GM18517 (cell line): ENCODE data around the gene GPRC5D.

Source experiments
- ATAC-seq: cut with Tn5 transposase; IDR thresholded peaks from one replicate; pipeline ENCODE4 v1.9.1; 2021; ENCODE audit warnings: mild to moderate bottlenecking, moderate library complexity; ENCODE audit not compliant: unreplicated experiment

Gene GPRC5D

DNA sequence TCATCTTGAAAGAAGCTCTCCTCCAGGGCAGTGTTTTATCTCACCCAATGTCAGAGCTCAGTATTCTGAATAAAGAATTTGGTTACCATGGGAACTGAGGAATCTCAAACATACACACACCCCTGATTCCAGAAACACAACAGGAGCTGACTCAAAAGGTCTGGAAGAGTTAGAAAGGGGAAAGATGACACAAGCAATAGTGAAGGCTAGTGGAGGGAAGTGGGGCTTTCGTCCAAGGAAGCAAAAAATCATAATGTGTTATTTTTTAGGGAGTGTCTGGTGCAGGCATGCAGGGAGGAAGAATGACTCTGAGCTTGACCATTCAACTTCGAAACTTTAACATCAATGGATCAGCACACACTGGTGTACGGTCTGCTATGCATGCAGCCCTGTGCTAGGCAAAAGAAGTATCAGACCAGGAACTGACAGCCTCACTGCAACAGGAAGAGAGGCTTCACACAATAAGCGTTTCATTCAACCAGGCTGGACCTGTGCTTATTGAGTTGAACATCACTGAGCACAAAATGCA is 27.8 kb upstream of the GPRC5D start:
- ATAC-seq, result no peak

DNA sequence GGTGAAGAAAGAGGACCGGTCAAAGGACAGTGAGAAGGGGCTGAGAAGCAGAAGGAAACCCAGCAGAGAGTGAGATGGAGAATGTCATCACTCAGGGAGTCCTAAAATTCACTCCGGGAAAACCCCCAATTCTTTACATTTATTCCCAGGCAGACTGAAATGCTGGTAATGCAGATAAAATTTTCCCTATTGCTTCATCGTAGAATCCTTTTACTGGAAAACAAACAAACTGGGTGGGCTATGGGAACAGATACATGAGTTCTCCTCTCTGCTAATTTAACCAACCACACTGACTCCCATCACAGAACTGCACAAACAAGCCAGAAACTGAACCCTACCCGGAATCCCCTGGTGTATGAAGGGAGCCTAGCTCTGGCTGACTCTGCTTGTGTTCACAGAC is 27.2 kb upstream of the GPRC5D start:
- no peak for ATAC-seq

DNA sequence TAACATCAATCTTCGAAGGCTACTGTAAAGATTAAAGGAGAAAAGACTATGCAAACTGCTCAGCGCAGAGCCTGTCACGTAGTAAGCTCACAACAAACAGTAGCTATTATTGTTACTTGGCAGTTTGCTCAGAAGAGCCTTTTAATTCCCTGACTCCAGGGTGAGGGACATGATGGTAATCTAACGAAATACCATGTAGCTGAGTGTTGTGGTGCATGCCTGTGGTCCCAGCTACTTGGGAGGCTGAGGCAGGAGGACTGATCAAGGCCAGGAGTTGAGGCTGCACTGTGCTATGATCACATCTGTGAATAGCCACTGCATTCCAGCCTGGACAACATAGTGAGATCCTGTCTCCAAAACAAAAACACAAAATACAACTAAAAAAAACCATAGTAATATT is 25.3 kb upstream of the GPRC5D start:
- ATAC-seq, result no peak

DNA sequence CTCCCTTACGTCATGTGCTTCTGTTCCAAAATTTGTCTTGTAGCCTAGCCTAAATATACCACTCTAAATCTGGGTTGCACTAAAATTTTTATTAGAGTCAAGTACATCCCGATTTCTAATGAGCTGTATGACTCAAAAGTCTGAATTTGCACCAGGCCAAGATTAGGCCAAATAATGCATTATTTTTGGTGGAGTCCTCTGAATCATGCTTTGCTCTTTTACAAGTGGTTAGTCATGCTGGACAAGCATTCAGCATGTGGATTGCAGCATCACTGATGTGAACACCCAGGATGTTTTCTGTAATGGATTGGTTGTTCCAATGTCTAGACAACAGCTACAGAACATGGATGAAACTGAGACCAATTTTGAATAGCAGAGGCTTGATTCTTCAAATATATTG is 24.4 kb upstream of the GPRC5D start:
- ATAC-seq, result no peak

DNA sequence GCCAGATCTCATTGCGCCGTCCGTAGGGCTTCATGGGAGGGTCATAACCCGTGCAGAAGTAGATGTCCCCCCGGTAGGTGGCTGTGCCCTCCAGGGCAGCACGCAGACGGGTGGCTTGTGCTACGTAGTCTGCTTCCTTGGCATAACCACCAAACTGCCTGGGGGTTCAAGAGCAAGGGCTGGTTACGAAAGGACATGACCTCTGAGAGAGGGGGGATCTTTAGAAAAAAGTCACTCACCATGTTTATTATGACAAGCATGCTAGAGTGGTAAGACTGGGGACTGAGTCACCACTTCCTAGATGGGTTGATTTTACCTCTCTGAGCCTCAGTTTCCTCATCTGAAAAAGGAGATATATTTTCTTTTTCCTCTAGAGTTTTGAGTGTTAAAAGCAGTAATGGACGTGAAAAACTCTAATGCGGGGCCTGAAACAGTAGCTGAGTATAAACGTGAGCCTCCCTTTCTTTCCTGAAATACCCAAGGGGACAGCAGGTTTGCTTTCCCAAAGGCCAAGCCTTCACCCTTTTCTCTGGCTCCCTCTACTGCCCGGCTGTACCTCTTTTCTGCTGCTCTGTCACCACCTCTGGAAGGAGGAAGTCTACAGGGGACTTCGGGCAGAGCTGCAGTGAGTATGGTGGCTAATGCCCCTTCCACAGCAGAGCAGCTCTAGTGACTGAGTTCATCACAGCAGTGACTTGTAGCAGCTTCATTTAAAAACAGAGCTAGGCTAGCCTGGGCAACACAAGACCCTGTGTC is 23.5 kb upstream of the GPRC5D start:
- no peak for ATAC-seq

DNA sequence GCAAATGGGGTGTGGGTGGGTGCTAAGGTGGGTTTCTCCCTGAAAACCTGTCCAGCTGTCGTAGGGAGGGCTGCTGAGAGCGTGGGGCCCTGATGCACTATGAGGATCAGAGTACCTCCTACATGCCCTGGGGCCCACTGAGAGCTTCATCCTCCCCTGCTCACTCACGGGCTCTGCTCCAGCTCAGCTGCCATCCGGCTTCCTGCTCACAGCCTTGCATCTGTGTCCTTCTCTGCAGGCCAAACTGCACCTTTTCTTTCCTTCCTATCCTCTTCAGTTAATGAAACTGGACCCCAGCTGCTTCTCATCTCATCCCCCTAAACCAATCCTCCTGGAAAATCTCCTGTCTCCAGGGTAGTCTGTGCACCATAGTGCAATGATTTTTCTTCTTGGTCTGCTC is 22.2 kb upstream of the GPRC5D start:
- no peak for ATAC-seq

DNA sequence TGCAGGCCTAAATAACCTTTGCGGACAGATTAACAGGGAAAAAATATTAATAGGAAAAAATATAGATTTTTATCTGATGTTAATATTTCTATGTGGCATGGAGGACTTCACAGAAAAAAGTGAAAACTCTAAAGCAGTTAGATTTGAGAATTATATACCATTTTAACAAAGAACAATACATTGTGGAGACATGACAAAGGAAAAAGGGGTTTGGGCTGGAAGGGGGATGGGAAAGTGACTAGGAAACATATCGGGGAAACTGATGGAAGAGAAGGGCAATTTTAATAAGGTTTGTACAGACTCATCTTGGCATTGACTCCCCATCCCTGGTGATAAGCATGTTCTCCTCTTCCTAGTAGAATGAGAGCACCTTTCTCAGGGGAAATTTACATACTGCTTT is 21.0 kb upstream of the GPRC5D start:
- no peak for ATAC-seq

DNA sequence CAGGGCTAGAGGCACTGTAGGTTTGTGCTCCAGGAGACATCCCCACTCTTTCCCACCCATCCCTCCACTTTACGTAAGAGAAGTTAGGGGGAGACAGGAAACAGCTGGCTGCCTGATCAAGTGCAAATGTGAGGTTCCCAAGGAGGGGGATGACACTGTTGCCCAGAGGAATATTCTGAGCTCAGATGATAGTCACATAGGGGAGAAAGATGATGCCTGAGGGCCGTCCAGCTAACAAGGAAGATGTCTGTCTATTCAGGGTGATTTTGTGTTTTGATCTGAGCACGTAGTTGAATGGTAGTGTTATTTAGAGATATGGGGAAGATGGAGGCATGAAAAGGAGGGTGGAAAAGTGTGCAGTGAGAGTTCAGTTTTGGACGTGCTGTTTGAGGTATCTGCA is 13.9 kb upstream of the GPRC5D start:
- ATAC-seq, result no peak

DNA sequence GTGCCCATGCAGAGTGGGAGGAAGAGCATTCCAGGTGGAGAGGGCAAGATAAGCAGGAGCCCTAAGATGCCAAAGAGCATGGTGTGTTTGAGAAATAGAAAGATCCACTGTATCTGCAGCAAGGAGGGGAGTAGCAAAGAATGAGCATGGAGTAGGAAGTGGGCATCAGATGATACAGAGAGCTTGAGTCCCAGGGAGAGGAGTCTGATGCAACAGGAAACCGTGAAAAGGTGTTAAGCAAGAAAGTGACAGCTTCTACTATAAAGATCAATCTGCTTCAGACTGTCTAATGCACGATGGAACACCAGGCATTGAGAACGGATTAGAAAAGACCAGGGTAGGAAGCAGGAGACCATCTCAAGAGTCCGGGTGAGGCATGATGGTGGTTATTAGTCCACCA is 12.3 kb upstream of the GPRC5D start:
- no peak for ATAC-seq

DNA sequence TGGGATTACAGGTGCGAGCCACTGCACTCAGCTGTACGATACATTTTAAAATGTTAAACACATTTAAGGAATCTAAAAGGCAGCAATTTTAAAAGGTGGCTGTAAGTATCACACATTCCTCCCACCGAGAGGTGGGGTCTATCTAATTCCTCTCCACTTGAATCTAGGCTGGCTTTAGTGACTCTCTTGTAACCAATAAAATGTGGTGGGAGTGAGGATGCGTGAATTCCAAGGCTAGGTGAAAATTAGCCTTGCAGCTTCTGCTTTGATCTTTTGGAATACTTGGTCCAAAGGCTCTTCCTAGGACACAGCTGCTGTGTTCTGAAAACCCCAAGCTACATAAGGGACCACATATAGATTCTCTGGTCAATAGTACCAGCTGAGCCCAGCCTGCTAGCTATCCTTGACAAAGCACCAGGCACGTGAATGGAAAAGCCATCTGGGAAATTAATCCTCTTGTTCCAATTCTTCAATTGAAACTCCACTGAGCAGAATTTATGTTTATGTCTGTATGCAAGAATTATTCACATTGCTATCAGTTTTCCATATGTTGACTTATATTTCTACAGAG is 8.8 kb upstream of the GPRC5D start:
- no peak for ATAC-seq

DNA sequence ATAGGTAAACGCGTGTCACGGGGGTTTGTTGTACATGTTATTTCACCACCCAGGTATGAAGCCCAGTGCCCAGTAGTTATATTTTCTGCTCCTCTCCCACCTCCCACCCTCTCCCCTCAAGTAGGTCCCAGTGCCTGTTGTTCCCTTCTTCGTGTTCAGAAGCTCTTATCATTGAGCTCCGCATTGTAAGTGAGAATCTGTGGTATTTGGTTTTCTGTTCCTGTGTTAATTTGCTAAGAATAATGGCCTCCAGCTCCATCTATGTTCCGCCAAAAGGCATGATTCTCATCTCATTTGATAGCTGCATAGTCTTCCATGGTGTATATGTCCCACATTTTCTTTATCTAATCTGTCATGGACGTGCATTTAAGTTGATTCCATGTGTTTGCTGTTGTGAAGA is 6.9 kb upstream of the GPRC5D start:
- no peak for ATAC-seq

DNA sequence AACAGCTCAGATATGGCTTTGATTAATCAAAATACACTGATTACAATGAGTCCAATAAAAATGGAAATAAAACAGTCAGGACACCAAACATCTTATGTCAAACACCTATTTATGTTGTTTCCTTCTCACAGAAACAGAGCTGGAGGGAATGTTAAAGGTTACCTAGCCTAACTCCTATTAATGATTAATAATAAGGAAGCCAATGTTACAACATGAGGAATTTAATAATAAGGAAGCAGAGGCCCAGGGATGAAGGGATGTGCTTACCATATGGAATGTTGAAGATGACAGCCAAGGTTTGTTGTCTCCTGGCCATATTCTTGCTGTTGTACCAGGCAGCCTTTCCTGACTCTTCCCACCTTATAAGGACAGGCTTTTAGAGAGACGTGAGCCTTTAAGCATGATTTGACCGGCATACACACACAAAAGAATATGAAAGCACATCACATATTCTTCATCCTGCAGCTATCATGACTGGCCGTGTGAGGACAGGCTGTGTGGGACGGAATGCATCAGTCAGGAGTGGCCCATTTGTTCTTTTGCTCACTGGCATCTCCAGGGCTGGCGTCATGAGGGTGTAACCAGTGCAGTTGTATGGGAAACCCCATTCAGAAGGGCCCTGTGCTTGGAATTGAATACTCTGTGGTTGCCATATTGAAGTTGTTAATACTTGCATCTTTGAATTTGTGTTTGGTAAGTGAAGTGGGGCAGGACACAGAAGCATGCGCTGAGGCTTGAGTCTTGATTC is 3.1 kb upstream of the GPRC5D start:
- no peak for ATAC-seq

DNA sequence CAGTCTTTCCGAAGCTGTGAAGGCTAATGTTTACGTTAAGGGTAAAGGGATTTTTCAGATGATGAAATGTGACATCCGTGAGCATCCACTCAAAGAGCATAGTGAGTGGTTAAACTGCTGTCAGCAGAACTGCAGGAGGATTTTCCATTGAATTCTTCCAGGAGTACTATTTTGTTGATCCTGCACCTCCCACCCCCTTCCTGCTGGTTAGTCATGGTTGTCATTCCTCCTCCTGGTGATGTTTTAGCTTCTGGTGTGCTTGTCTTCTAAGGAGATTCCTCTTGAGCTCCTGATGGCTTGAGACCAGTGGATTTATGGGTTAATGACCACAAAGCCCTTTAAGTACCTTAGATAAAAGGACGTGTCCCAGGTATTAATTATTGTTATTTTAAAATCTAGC is 2.4 kb upstream of the GPRC5D start:
- ATAC-seq, result no peak

DNA sequence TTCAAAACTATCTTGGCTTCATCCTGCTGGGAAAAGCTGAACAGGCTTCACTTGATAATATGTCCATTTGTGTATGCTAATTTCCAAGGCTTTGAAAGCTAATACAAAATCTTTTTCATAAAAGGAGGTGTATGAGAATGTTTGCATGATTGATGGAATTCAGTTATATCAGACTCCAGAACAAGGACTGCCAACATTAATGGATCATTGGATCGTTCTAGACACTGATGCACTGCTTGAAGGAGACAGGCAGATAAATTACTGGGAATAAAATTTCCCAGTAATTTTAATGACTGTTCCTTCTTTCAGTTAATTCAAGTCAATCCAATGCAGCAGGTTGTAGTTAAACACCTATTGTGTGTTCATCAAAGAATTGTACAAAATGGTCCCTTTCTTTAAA is 466 bp downstream of the GPRC5D start:
- ATAC-seq, result no peak

DNA sequence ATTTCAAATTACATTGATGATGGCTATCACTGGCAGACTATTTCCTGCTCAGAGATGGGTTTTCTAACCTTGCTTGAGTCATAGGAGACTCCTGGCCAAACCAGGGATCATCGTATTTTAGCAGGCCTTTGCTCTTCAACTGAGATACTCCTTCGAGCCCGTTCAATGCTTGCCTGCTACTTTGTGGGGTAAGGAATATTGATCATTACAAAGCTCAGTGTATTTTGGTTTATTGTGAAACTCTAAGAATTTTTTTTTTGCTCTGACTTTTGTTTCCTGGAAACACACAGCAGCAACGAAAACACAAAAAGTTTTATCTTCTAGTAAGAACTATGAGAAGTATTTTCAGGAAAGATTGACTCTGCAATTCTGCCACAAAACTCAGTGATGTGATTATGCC is 4.1 kb downstream of the GPRC5D start:
- ATAC-seq, result no peak

DNA sequence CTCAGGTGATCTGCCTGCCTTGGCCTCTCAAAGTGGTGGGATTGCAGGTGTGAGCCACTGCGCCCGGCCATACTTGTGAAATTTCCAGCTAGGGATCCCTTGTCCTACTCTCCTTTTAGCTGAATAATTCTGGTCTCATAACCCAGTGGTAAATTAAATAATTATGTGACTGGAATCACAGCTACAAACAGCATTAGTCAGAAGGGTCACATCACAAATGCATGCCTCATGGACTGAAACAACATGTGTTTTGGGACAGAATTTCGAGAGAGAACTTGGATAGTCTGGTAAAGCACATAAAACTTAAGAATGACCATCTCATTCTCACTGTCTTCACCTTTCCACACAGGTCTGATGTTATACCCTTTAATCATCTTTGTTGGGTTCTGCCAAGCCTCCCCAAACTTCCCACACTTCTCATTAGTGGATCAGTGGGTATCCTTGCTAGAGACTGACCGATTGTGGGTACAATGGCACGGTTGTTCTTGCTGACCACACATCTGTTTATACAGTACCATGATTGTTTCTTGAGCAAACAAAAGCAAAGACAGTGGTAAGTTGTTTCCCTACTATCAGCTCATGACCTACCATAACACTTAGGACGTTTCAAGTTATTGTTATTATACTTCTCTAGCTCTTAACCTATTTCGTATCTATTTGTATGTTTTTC is 5.1 kb downstream of the GPRC5D start:
- no peak for ATAC-seq

DNA sequence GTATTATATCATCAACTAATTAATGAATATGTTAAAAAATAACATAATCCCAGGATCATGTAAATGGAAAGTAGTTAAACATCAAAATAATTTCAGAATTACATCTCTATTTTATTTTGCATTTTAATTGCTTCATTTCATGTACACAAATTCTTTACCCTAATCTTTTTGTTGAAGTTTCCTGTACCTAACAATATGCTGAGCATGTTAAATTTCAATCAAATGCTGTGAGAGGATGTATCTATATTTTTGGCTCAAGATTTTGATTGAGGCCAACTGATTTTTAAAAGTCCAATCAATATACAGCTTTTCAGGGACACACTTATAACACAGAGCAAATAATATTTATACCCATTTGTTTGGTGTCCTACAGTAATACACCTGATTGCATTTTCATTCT is 6.4 kb downstream of the GPRC5D start:
- ATAC-seq, result no peak

DNA sequence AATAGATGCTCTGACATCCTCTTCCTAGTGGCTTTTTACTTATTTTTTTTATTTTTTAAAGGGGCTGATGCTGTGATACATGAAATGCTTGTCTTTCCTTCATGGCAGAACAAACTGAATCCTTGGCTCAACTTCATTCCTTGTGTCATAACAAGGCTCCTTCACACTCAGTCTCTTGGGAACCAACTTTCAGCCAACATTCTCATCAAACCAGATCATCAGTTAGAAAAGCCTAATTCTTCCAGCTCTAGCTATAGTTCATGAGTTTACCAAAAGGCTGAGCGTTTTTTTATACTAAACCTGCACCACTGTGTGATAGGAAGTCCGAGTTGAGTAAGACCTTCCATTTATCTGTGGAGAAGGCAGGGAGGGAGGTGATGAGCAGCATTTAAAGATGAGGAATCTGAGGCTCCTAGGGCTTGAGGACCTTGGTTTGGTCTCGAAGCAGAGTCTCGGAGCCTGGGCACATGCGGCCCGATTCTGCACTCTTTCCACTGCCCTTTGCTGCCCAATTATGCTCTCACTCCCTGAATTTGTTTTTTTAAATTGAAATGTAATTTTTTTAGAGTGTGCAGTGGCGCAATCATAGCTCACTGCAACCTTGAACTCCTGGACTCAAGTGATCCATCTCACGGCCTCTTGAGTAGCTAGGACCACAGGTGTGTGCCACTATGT is 8.2 kb downstream of the GPRC5D start:
- ATAC-seq, result no peak

DNA sequence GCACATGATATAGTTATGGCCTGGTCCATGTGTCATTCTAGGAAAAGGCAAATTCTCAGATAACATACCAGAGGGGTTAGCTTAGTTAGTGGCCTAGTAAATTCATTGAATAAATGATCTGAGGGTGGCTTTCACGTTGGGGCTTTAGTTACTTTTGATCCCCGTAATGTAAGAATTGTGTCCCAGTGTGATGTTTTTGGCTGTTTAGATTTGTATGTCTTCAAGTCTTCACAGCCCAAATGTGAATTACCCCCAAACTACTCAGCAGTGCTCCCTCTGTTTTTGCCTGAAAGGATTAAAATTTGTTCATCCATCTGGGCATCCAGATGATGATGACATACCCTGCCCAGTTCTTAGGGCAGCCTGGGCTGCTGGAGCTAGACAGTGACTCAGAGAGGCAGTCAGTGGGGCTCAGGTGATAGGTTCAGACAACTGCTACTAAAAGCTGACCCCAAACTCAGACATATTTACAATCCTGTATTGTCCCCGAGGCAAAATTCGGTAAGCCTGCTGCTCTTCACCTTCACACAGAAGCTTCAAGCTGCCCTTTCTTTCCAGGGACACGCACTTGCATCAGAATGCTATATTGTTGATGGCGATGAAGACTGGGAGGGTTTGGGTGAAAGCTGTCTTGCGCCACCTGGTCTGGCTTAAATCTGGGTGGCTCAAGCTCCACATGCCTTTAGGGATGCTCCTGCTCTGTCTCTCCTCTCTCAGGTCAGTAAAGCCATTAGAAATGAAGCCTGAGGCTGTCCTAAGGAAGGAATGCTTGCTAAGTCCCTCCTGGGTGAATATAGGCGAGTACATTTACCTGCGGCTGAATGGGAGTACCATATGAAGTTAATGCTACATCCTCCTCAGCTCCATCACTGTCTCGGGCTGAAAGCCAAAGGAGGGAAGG is 10.3 kb downstream of the GPRC5D start:
- no peak for ATAC-seq

DNA sequence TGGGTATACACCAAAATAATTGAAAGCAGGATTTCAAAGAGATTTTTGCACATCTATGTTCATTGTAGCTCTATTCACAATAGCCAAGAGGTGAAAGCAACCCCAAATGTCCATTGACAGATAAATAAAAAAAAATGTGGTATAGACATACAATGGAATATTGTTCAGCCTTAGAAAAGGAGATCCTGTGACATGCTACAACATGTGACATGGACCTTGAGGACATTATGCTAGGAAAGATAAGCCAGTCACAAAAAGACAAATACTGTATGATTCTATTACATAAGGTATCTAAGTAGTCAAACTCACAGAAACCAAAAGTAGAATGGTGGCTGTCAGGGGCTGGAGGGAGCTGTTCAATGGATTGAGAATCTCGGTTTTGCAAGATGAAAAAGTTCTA is 12.1 kb downstream of the GPRC5D start:
- ATAC-seq, result no peak
